B cell (primary cell): ENCODE data around the gene RALY. TPM values are rescaled to one million over a fixed set of nuclear protein-coding genes. Genes with fewer than 3 reads are reported as not detected.

ENCODE experiments used
- ATAC-seq: fragments of 200-7000 bp; cut with Tn5 transposase; one replicate; pipeline ENCODE4 v1.10.0; 2021; ENCODE audit warnings: low read depth, mild to moderate bottlenecking, moderate number of reproducible peaks, moderate library complexity
- CTCF ChIA-PET: fragments of 350-600 bp; sonication (Branson Sonifier 250); formaldehyde crosslinking; loops from one replicate; lab custom pipeline; 2021; ENCODE audit warnings: antibody characterized with exemption, inconsistent platforms; lab: Charles Lee
- POLR2A ChIA-PET: fragments of 350-600 bp; sonication (Branson Sonifier 250); formaldehyde crosslinking; loops from one replicate; lab custom pipeline; 2021; ENCODE audit warnings: antibody characterized with exemption; lab: Charles Lee
- DNase-seq: peaks from one replicate; pipeline ENCODE4 v3.0.0; 2013
- H2AFZ ChIP-seq: 2 replicates; pipeline ENCODE4 v1.6.1; 2012; ENCODE audit warnings: mild to moderate bottlenecking, low read depth, low read length; ENCODE audit not compliant: insufficient read depth, poor library complexity, severe bottlenecking
- H3K27ac ChIP-seq, 2 donors: 1 replicate in 1 of 2; 2 replicates in 1 of 2; pipeline ENCODE4 v1.5.1; 2012 to 2013; ENCODE audit warnings: low read length in 2 of 2, mild to moderate bottlenecking in 2 of 2, moderate library complexity in 1 of 2
- H3K27me3 ChIP-seq, 4 experiments: fragments of 200-600 bp in 1 of 4; sonication (generic) in 1 of 4; replicated peaks in 1 of 4; 1 replicate in 2 of 4; 2 replicates in 2 of 4; pipeline versions ENCODE4 v1.6.1 to v1.7.0; 2013 to 2016; ENCODE audit warnings: low read length in 3 of 4, mild to moderate bottlenecking in 2 of 4, mixed read lengths in 1 of 4, moderate library complexity in 1 of 4; ENCODE audit not compliant: insufficient read depth in 4 of 4, control insufficient read depth in 3 of 4; ENCODE audit errors: control extremely low read depth in 1 of 4
- H3K36me3 ChIP-seq, 2 experiments: replicated peaks in 1 of 2; 1 replicate in 1 of 2; 2 replicates in 1 of 2; pipeline versions ENCODE4 v1.6.1 to v1.7.1; 2013; ENCODE audit warnings: low read length in 1 of 2; ENCODE audit not compliant: insufficient read depth in 2 of 2, control insufficient read depth in 1 of 2; ENCODE audit errors: control extremely low read depth in 1 of 2, extremely low read depth in 1 of 2
- H3K4me1 ChIP-seq, 2 donors: fragments of 200-600 bp in 1 of 2; sonication (generic) in 1 of 2; 1 replicate in 1 of 2; 2 replicates in 1 of 2; pipeline versions ENCODE4 v1.5.1 to v1.6.1; 2013 to 2017; ENCODE audit warnings: low read length in 2 of 2; ENCODE audit not compliant: control insufficient read depth in 2 of 2, insufficient read depth in 2 of 2
- H3K4me2 ChIP-seq: replicated peaks from 2 replicates; pipeline ENCODE3; 2012; ENCODE audit warnings: mild to moderate bottlenecking, low read depth, low read length; ENCODE audit not compliant: poor library complexity, severe bottlenecking
- H3K4me3 ChIP-seq, 5 experiments: fragments of 200-600 bp in 1 of 5; sonication (generic) in 1 of 5; 1 replicate in 3 of 5; 2 replicates in 2 of 5; pipeline versions ENCODE4 v1.5.1 to v1.7.0; 2011 to 2016; ENCODE audit warnings: low read length in 4 of 5, mild to moderate bottlenecking in 4 of 5, low read depth in 2 of 5, control low read depth in 1 of 5, moderate library complexity in 1 of 5; ENCODE audit not compliant: insufficient read depth in 1 of 5; ENCODE audit errors: control extremely low read depth in 1 of 5, extremely low read depth in 1 of 5
- H3K79me2 ChIP-seq: fragments of 200-600 bp; sonication (generic); one replicate; pipeline ENCODE4 v1.6.0; 2016; ENCODE audit warnings: low read length; ENCODE audit not compliant: control insufficient read depth, insufficient read depth
- H3K9ac ChIP-seq: fragments of 200-600 bp; sonication (generic); 2 replicates; pipeline ENCODE4 v1.6.1; 2017; ENCODE audit warnings: mild to moderate bottlenecking, low read length, moderate library complexity
- H3K9me3 ChIP-seq, 3 donors: one replicate each; pipeline versions ENCODE4 v1.6.1 to v1.7.1; 2013; ENCODE audit warnings: low read length in 2 of 3; ENCODE audit not compliant: control insufficient read depth in 2 of 3, insufficient read depth in 1 of 3; ENCODE audit errors: control extremely low read depth in 1 of 3
- H4K20me1 ChIP-seq: 2 replicates; pipeline ENCODE4 v1.6.0; 2012; ENCODE audit warnings: mild to moderate bottlenecking, low read length; ENCODE audit not compliant: insufficient read depth, control insufficient read depth, poor library complexity, severe bottlenecking
- H3K27ac Mint-ChIP-seq: one replicate; pipeline ENCODE4 v1.8.0; 2021; ENCODE audit warnings: mixed read lengths
- H3K27me3 Mint-ChIP-seq: one replicate; pipeline ENCODE4 v1.8.0; 2021; ENCODE audit warnings: mixed read lengths
- H3K4me1 Mint-ChIP-seq: one replicate; pipeline ENCODE4 v1.8.0; 2021; ENCODE audit warnings: mixed read lengths
- H3K4me3 Mint-ChIP-seq: one replicate; pipeline ENCODE4 v1.8.0; 2021; ENCODE audit warnings: mixed read lengths
- H3K9me3 Mint-ChIP-seq: one replicate; pipeline ENCODE4 v1.8.0; 2022; ENCODE audit warnings: mixed read lengths; ENCODE audit not compliant: insufficient read depth
- CTCF ChIP-seq: fragments of 200-600 bp; IDR thresholded peaks from one replicate; pipeline ENCODE4 v1.8.0; 2022; ENCODE audit warnings: antibody characterized with exemption, mild to moderate bottlenecking
- EZH2 ChIP-seq: IDR thresholded peaks from 2 replicates; pipeline ENCODE4 v1.6.1; 2012; ENCODE audit warnings: borderline replicate concordance, low read depth, mild to moderate bottlenecking, moderate library complexity, low read length; ENCODE audit not compliant: insufficient read depth, poor library complexity, severe bottlenecking
- WGBS: methylation state at CpG from one replicate; pipeline ENCODE4 v1.1.5; 2013; ENCODE audit warnings: missing lambda C conversion rate; ENCODE audit not compliant: insufficient coverage; 5-methylcytosine and 5-hydroxymethylcytosine counted together
- intact Hi-C: fragments of 100-400 bp; cut with micrococcal nuclease; formaldehyde crosslinking; loops from one replicate; pipeline ENCODE4 v1.10.0; 2022
- polyA plus RNA-seq: library from polyadenylated mRNA; depleted of rRNA; stranded (reverse); fragments of >200 nt; gene quantifications from 2 replicates; pipeline ENCODE4 v1.2.3, GENCODE V29; 2012
- total RNA-seq, 2 donors: library from RNA; stranded (reverse); fragments of 120-200 nt in 1 of 2; gene quantifications; 1 replicate in 1 of 2; 2 replicates in 1 of 2; pipeline versions ENCODE4 v1.2.3 to v1.2.4, GENCODE V29; 2013 to 2022

Gene RALY
- total and polyA plus RNA-seq, 2 donors (not counting 1 experiment from before 2014, with no cell fraction given): 89.8 to 94.4 TPM

- POLR2A ChIA-PET: no interaction called here
- no peaks in the 10 kb centered on the region for H3K36me3 ChIP-seq
- no peak overlapping the region for H3K4me3 ChIP-seq
- no peaks in the 10 kb centered on the region for H3K4me1 ChIP-seq
- no peak overlapping the region for H3K4me2 ChIP-seq
- H3K27me3 Mint-ChIP-seq: no peaks in the 10 kb centered on the region
- H3K27ac Mint-ChIP-seq: no peak overlapping the region
- no peaks in the 10 kb centered on the region for H3K9me3 Mint-ChIP-seq
- H3K4me1 Mint-ChIP-seq: no peaks in the 10 kb centered on the region
- H3K9ac ChIP-seq: no peak overlapping the region
- ATAC-seq: no peak
- DNase-seq: no peak
- TF ChIP-seq CTCF: no peak
- no peak for TF ChIP-seq EZH2
- intact Hi-C loops: no loop called here
- H3K9me3 ChIP-seq: peaks cover 0 to 6% (median 2%) of the 10 kb centered on the region in 3 donors
- no CpG with 5 or more reads among the region's 3 CpGs for WGBS
- H2AFZ ChIP-seq: no peak overlapping the region
- no peaks in the 10 kb centered on the region for H3K79me2 ChIP-seq
- H3K4me3 Mint-ChIP-seq: no peak overlapping the region
- peaks cover 0 to 6% (median 0%) of the 10 kb centered on the region in 4 experiments for H3K27me3 ChIP-seq
- CTCF ChIA-PET: no interaction called here
- no peaks in the 10 kb centered on the region for H4K20me1 ChIP-seq
- no peak overlapping the region for H3K27ac ChIP-seq
Observed at GRCh38 chr20:33964441-33964840, 29.3 kb upstream of the RALY start.

GRCh38 chr20:33967126-33967525 lies 26.6 kb upstream of the RALY start:
- no peak overlapping the region for H3K4me2 ChIP-seq
- ATAC-seq (no peak), DNase-seq (no peak)
- Mint-ChIP-seq H3K27ac (no peak overlapping the region), H3K4me1 (no peaks in the 10 kb centered on the region), H3K9me3 (no peaks in the 10 kb centered on the region), H3K4me3 (no peak overlapping the region), H3K27me3 (no peaks in the 10 kb centered on the region)
- H3K4me3 ChIP-seq: no peak overlapping the region
- CTCF ChIA-PET: no interaction called here
- intact Hi-C loops: no loop called here
- no peak overlapping the region for H3K9ac ChIP-seq
- peaks cover 0 to 6% (median 2%) of the 10 kb centered on the region in 3 donors for H3K9me3 ChIP-seq
- no peaks in the 10 kb centered on the region for H4K20me1 ChIP-seq
- no peak overlapping the region for H2AFZ ChIP-seq
- no peaks in the 10 kb centered on the region for H3K79me2 ChIP-seq
- POLR2A ChIA-PET: no interaction called here
- H3K4me1 ChIP-seq: no peaks in the 10 kb centered on the region
- no peak overlapping the region for H3K27ac ChIP-seq
- H3K27me3 ChIP-seq: peaks cover 0 to 6% (median 0%) of the 10 kb centered on the region in 4 experiments
- WGBS: 88% methylated on average over 3 of the region's 8 CpGs
- no peaks in the 10 kb centered on the region for H3K36me3 ChIP-seq
- no peak for TF ChIP-seq CTCF
- TF ChIP-seq EZH2: no peak
